GM18526 (cell line): ENCODE results near the gene ZNF343.

Experiments
- POLR2A ChIP-seq: IDR thresholded peaks from 3 replicates; pipeline ENCODE4 v1.6.1; 2011; ENCODE audit not compliant: insufficient read length; ENCODE audit errors: extremely low read depth

Gene ZNF343

GRCh38 chr20:2523919-2524708 lies 15.4 kb upstream of the ZNF343 start:
- TF ChIP-seq POLR2A = peak; percentile 62

- no peak for TF ChIP-seq POLR2A
These were observed 12.9 kb upstream of the ZNF343 start for GRCh38 chr20:2521369-2522305.

- no peak for TF ChIP-seq POLR2A
These were observed 11.9 kb upstream of the ZNF343 start for GRCh38 chr20:2520617-2521016.

GRCh38 chr20:2519115-2519809 lies 10.5 kb upstream of the ZNF343 start:
- no peak for TF ChIP-seq POLR2A

GRCh38 chr20:2518558-2518957 lies 9.8 kb upstream of the ZNF343 start:
- TF ChIP-seq POLR2A = no peak

GRCh38 chr20:2518096-2518495 lies 9.4 kb upstream of the ZNF343 start:
- TF ChIP-seq POLR2A = no peak

- TF ChIP-seq POLR2A = no peak
These were observed 7.7 kb upstream of the ZNF343 start for GRCh38 chr20:2516399-2516798.

GRCh38 chr20:2515203-2515602 lies 6.5 kb upstream of the ZNF343 start:
- TF ChIP-seq POLR2A = no peak

GRCh38 chr20:2509794-2510193 lies 1.1 kb upstream of the ZNF343 start:
- no peak for TF ChIP-seq POLR2A

GRCh38 chr20:2509468-2509781 lies 710 bp upstream of the ZNF343 start:
- no peak for TF ChIP-seq POLR2A

GRCh38 chr20:2507875-2508630 lies 662 bp downstream of the ZNF343 start:
- TF ChIP-seq POLR2A = no peak

GRCh38 chr20:2507464-2507863 lies 1.3 kb downstream of the ZNF343 start:
- no peak for TF ChIP-seq POLR2A

- no peak for TF ChIP-seq POLR2A
These were observed 23.1 kb downstream of the ZNF343 start for GRCh38 chr20:2485661-2486060.

GRCh38 chr20:2485080-2485479 lies 23.6 kb downstream of the ZNF343 start:
- no peak for TF ChIP-seq POLR2A

- TF ChIP-seq POLR2A = no peak
These were observed 25.2 kb downstream of the ZNF343 start for GRCh38 chr20:2483504-2483903.

- no peak for TF ChIP-seq POLR2A
These were observed 28.3 kb downstream of the ZNF343 start for GRCh38 chr20:2480381-2480780.
